Measurements from ENCODE around the gene IFRD2.

IFRD2 gene

GRCh38 chr3:50267280-50267913 is 24.8 kb downstream of the IFRD2 start:
- no peak for DNase-seq
- H3K27me3 ChIP-seq, result no peaks in the 10 kb centered on the region
- H3K9me3 ChIP-seq, result no peaks in the 10 kb centered on the region
- TF ChIP-seq, protein P1, sequence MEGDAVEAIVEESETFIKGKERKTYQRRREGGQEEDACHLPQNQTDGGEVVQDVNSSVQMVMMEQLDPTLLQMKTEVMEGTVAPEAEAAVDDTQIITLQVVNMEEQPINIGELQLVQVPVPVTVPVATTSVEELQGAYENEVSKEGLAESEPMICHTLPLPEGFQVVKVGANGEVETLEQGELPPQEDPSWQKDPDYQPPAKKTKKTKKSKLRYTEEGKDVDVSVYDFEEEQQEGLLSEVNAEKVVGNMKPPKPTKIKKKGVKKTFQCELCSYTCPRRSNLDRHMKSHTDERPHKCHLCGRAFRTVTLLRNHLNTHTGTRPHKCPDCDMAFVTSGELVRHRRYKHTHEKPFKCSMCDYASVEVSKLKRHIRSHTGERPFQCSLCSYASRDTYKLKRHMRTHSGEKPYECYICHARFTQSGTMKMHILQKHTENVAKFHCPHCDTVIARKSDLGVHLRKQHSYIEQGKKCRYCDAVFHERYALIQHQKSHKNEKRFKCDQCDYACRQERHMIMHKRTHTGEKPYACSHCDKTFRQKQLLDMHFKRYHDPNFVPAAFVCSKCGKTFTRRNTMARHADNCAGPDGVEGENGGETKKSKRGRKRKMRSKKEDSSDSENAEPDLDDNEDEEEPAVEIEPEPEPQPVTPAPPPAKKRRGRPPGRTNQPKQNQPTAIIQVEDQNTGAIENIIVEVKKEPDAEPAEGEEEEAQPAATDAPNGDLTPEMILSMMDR (IDR thresholded peaks at IDR 0.05; ENCODE audit: low read depth, low read length), result no peak
- H3K4me3 ChIP-seq (ENCODE audit: low read depth, low read length), result no peak overlapping the region
- no peaks in the 10 kb centered on the region for H3K4me1 ChIP-seq
- no peaks in the 10 kb centered on the region for H3K36me3 ChIP-seq

DNA sequence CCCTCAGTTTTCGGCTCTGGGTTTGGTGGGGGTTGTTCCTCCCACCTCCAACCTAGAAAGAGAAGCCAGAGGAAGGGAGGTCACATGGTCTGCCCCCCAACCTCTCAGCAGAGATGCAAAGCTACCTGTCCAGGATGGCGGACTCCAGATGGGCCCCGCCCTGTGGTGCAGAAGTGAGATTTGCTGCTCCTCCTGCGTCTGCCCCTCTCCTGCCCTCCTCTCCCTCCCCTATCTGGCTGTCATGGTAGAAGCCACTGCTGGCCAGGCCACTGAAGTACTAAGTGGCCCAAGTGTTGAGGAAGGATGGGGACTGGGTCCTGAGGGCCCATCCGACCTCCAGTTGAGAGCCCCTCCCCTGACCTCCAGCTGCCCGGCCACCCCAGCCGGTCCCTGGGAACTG is 25.4 kb downstream of the IFRD2 start:
- TF ChIP-seq, protein P1 (IDR thresholded peaks at IDR 0.05; ENCODE audit: low read depth, low read length), result no peak
- no peak for DNase-seq
- no peak overlapping the region for H3K4me3 ChIP-seq (ENCODE audit: low read depth, low read length)

DNA sequence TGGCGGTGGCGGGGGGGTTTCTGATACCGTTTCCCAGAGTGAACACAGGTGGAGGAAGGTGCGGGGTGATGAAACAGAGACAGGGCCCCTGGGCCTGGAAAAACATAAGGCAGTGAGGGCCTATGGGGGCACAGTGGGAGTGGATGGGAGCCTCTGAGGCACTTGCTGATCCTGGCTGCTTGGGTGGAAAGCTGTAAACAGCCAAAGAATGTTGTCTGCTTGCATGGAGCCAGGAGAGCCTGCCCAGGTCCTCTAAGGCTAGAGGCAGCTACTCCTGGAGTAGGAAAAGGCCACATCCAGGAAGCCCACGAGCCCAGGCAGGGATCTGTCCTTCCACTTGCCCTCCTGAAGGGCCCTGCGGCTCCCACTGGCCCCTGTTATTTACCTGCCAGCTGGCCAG is 26.2 kb downstream of the IFRD2 start:
- Histone ChIP-seq H3K36me3 (no peaks in the 10 kb centered on the region), H3K4me1 (no peaks in the 10 kb centered on the region), H3K9me3 (no peaks in the 10 kb centered on the region), H3K27me3 (no peaks in the 10 kb centered on the region), H3K4me3 (ENCODE audit: low read depth, low read length) (no peak overlapping the region)
- TF ChIP-seq, protein P1 (IDR thresholded peaks at IDR 0.05; ENCODE audit: low read depth, low read length), result no peak
- DNase-seq, result no peak

More for the DNA sequence above, 25.4 kb downstream of the IFRD2 start:
- Histone ChIP-seq H3K27me3 (no peaks in the 10 kb centered on the region), H3K36me3 (no peaks in the 10 kb centered on the region), H3K9me3 (no peaks in the 10 kb centered on the region), H3K4me1 (no peaks in the 10 kb centered on the region)

- no peaks in the 10 kb centered on the region for H3K27me3 ChIP-seq
- no peaks in the 10 kb centered on the region for H3K36me3 ChIP-seq
- TF ChIP-seq, protein P1 (IDR thresholded peaks at IDR 0.05; ENCODE audit: low read depth, low read length), result no peak
- no peaks in the 10 kb centered on the region for H3K4me1 ChIP-seq
- DNase-seq, result no peak
- no peak overlapping the region for H3K4me3 ChIP-seq (ENCODE audit: low read depth, low read length)
- H3K9me3 ChIP-seq, result no peaks in the 10 kb centered on the region
These were observed 26.7 kb downstream of the IFRD2 start for GRCh38 chr3:50265571-50265970.

DNA sequence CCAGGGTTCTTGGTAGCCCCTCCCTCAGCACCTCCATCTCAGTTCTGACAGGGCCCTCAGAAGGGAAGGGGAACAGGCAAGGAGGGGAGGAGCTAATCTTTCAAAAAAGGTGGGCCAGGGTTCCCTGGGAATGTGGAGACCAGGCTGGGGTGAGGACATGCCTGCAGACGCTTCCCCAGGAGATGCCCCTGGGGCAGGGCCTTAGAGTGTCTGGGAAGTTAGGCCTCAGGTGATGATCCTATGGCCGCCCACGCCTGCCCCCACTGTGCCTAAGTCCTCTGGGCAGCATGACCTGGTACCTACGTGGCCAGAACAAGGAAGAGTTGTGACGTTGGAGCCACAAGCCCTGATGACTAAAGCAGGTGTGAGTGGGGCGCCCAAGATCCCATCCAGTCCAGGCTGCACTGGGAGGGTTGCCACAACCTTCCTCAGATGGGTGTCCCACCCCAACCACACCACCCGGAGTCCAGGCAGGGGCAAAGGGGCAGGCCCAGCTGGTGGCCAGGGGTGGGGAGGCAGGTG is 27.2 kb downstream of the IFRD2 start:
- TF ChIP-seq, protein P1 (IDR thresholded peaks at IDR 0.05; ENCODE audit: low read depth, low read length), result no peak
- Histone ChIP-seq H3K27me3 (no peaks in the 10 kb centered on the region), H3K4me1 (no peaks in the 10 kb centered on the region), H3K9me3 (no peaks in the 10 kb centered on the region), H3K36me3 (no peaks in the 10 kb centered on the region), H3K4me3 (ENCODE audit: low read depth, low read length) (no peak overlapping the region)
- no peak for DNase-seq

- peak; percentile 28 for DNase-seq
- H3K4me1 ChIP-seq, result peaks cover 4% of the 10 kb centered on the region
- H3K36me3 ChIP-seq, result no peaks in the 10 kb centered on the region
- H3K27me3 ChIP-seq, result no peaks in the 10 kb centered on the region
- no peaks in the 10 kb centered on the region for H3K9me3 ChIP-seq
- TF ChIP-seq, protein P1 (IDR thresholded peaks at IDR 0.05; ENCODE audit: low read depth, low read length), result no peak
- no peak overlapping the region for H3K4me3 ChIP-seq (ENCODE audit: low read depth, low read length)
These were observed 27.8 kb downstream of the IFRD2 start for GRCh38 chr3:50264383-50264963.
